Thyroid gland (tissue), 4 donors: Measurements from ENCODE around the gene DNAJC17.

Source experiments
- CTCF ChIP-seq, 6 experiments: fragments of 200-600 bp in 3 of 6; fragments of 450-650 bp in 3 of 6; sonication (generic) in 3 of 6; IDR thresholded peaks; one replicate each; pipeline ENCODE4 v1.5.1; 2016 to 2019; ENCODE audit warnings: antibody characterized with exemption in 6 of 6, mild to moderate bottlenecking in 2 of 6, inconsistent platforms in 1 of 6, moderate library complexity in 1 of 6
- POLR2A ChIP-seq, 2 donors: fragments of 450-650 bp; IDR thresholded peaks; one replicate each; pipeline ENCODE4 v1.6.1; 2017; ENCODE audit warnings: antibody characterized with exemption in 2 of 2, mild to moderate bottlenecking in 2 of 2, moderate library complexity in 1 of 2

DNA sequence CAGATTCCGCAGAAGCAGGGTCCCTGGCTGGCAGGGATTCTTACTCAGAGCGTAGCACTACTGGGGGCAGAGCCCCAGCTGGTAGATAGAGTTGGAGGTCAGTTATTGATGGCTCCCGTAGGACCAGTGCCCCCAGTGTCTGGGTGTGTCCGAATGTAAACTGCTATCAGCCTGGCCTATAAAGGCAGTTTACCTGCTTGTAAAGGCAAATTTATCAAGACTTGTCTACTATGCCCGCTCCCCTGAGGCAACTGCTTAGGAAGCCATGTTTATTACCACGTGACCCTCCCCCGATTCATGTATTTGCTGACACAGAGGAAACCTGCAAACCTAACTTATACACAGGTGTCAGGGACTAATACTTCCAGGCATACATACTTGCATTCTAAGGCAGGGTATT lies 21.8 kb upstream of the DNAJC17 start:
- no peak for TF ChIP-seq CTCF (IDR thresholded peaks at IDR 0.05)
- no peak for TF ChIP-seq POLR2A (IDR thresholded peaks at IDR 0.05)
